EH (cell line): ENCODE measurements around the gene SMCR8.
"Not testable (repeated sequence)": the region's sequence is repeated elsewhere in the genome, so short reads cannot be mapped to it uniquely, and the experiment has no call there.

Experiments used
- DNase-seq: peaks from one replicate; pipeline ENCODE4 v3.0.0-alpha.2; 2015; ENCODE audit warnings: low read depth

Gene SMCR8

GRCh38 chr17:18314731-18315561, at the start of gene SMCR8, which contains the start of gene TOP3A:
Gene SMCR8 (plus strand): TSS chr17:18315293. CDS start chr17:18315790, 497 bp downstream.
Gene TOP3A (minus strand): TSS chr17:18314994. CDS start chr17:18314778, 216 bp downstream.
- peak; percentile 99 for DNase-seq

GRCh38 chr17:18267366-18267765, 47.7 kb upstream of the SMCR8 start:
- no peak for DNase-seq

DNA sequence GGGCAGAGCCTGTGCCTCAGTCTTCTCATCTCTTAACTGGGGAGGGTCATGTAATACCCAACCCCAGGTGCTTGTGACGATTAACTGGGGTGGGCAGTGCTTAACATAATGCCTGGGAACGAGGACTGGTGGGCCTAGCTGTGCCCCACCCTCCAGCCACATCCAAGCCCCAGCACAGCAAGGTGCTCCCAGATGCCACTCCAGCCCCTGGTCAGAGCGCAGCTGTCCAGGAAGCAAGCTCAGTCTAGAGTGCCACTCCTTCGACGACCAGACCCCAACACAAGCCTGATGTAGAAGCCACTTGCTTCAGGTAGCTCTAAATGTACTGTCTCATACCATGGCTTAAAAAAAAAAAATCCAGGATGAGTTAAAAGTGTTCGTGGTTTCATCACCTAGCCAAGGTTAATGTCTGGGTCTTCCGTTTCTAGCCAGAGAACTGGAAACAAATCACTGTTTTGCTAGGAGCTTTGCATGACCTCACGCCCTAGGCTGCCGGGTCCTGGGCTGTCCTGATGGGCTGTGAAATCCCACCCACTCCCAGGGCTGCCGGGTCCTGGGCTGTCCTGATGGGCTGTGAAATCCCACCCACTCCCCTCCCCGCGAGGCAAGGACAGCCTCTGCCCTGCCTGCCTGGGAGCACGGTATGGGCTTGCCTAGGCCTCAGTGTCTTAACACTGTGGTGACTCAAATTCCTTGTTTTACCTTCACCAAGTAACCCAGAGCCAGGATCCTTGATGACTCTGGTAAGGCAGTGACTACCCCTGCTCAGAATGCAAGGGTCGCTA, 47.0 kb upstream of the SMCR8 start:
- peak; percentile 63 for DNase-seq

GRCh38 chr17:18270046-18270931, 44.8 kb upstream of the SMCR8 start:
- no peak for DNase-seq

DNA sequence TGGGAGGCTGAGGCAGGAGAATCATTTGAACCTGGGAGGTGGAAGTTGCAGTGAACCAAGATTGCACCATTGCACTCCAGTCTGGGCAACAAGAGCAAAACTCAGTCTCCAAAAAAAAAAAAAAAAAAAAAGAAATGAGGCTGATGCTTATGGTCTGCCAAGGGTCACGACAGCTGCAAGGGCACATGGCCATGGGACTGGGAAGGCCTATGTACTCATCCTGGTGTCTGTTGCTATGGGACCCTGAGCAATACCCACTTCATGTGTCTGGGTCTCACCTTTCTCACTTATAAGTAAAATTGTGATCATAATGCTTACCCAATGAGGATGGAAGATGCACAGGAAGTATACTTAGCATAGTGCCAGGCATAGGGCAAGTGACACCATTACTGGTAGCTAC, 38.0 kb upstream of the SMCR8 start:
- DNase-seq = no peak

DNA sequence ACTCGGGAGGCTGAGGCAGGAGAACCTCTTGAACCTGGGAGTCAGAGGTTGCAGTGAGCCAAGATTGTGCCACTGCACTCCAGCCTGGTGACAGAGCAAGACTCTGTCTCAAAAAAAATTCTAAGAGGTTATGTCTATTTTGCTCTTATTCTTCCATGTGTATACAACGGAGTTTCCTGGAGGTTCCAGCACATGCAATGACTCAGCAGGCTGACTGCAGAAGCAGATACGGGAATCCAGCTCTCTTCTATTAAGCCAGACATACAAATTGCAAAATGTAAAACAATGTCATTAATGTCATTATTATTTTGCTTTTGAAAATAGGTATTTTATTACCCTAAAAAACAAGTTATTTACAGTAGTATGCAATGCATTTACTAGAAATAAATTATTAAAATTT, 36.2 kb upstream of the SMCR8 start:
- DNase-seq = peak; percentile 34

DNA sequence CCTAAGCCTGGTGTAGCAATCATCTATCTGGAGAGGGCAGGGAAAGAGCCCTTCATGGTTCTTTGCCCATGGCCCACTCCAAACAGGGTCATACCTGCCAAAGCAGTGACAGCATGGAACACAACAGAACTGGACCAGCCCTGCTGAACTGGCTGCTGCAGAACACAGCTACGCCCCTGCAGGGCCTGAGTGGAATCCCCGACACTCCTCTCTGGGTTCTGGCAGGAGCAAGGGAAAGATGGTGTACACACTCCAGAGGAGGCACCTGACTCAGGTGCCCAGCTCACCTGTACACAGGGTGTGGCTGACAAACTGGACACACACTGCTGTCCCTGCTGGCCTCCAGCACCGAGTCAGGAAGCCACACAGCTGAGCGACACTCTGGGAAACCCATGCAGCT, 34.8 kb upstream of the SMCR8 start:
- no peak for DNase-seq

DNA sequence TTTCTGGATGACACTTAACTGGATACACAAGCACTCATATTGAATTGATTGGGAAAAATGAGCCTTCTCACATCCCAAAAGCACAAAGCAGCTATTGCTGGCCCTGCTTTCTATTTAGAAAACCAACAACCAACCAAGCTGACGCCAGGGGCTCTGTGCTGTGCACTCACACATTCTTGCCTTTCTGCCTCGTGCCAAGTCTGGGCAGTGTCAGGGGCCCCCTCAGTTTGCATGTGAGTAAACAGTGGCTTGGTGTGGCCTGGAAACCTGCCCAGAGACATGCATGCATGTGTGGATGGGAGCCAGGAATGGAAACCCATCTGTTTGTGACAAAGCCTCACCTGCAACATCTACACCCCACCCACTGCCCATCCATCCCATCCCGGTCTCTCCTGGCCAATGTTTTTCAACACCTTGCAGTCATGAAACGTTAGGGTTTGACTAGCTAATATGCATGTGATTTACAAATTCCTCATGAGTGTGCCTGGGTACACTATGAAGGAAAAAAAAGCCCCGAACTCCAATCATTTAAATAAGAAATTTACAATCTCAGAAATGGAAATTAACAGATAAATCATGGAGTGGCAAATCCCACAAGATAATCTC, 34.2 kb upstream of the SMCR8 start:
- DNase-seq = peak; percentile 6

- DNase-seq = no peak
Measured at GRCh38 chr17:18281788-18282187, 33.3 kb upstream of the SMCR8 start.

GRCh38 chr17:18285296-18285695, 29.8 kb upstream of the SMCR8 start:
- no peak for DNase-seq

GRCh38 chr17:18291718-18292540, 23.2 kb upstream of the SMCR8 start:
- no peak for DNase-seq

DNA sequence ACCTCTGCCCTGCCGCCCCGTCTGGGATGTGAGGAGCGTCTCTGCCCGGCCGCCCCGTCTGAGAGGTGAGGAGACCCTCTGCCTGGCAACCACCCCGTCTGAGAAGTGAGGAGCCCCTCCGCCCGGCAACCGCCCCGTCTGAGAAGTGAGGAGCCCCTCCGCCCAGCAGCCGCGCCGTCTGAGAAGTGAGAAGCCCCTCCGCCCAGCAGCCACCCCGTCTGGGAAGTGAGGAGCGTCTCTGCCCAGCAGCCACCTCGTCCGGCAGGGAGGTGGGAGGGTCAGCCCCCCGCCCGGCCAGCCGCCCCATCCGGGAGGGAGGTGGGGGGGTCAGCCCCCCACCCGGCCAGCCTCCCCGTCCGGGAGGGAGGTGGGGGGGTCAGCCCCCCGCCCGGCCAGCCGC, 17.0 kb upstream of the SMCR8 start:
- not testable (repeated sequence) for DNase-seq

- no peak for DNase-seq
Measured at GRCh38 chr17:18300725-18301480, 14.2 kb upstream of the SMCR8 start.

DNA sequence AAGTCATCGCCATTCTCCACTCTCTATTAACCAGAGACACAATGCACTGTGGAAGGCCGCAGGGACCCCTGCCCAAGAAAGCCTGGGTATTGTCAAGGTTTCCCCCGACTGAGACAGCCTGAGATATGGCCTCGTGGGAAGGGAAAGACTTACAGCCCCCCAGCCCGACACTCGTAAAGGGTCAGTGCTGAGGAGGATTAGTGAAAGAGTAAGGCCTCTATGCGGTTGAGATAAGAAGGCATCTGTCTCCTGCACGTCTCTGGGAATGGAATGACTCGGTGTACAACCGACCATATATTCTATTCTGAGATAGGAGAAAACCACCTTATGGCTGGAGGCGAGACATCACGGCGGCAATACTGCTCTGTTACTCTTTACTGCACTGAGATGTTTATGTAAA, 11.9 kb upstream of the SMCR8 start:
- DNase-seq = not testable (repeated sequence)

DNA sequence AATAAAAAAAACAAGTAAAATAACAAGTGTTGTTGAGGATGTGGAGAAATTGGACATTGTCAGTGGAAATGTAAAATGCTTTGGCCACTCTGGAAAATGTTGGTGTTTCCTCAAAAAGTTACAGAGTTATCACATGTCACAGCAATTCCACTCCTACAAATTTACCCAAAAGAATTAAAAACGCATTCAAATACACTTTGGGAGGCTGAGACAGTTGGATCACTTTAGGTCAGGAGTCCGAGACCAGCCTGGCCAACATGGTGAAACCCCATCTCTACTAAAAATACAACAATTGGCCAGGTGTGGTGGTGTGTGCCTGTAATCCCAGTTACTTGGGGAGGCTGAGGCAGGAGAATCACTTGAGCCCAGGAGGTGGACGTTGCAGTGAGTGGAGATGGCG, 5.9 kb upstream of the SMCR8 start:
- no peak for DNase-seq

GRCh38 chr17:18314059-18314730, 898 bp upstream of the SMCR8 start:
- DNase-seq = peak; percentile 31

DNA sequence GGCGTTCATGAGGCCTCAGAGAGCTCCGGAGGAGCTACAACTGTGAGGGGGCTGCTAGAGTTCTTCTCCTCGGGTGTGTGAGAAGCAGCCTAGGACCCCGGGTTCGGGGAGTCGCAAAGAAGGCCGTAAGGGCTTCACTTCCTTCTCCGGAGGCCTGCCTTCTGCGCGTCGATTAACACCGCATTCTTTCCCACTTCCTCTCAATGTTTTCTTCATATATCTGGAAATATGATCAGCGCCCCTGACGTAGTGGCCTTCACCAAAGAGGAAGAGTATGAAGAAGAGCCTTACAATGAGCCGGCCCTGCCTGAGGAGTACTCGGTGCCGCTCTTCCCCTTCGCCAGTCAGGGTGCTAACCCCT, 449 bp downstream of the SMCR8 start:
- DNase-seq = no peak

GRCh38 chr17:18315961-18316360, 868 bp downstream of the SMCR8 start:
- DNase-seq = no peak

GRCh38 chr17:18318117-18318516, 3.0 kb downstream of the SMCR8 start:
- no peak for DNase-seq
